Measurements from ENCODE around the gene CFTR. TPM values are rescaled to one million over a fixed set of nuclear protein-coding genes. Genes with fewer than 3 reads are reported as not detected.
A peak's percentile ranks its signal among the peaks of the same experiment; 100 is the strongest.

Gene CFTR
- total RNA-seq, 1 donor from 2014 or later = 0.06 TPM

- Mint-ChIP-seq H3K27ac (no peak overlapping the region), H3K27me3 (ENCODE audit: insufficient read depth, low read depth) (no peaks in the 10 kb centered on the region), H3K4me1 (peaks cover 4% of the 10 kb centered on the region), H3K36me3 (no peaks in the 10 kb centered on the region), H3K9me3 (no peaks in the 10 kb centered on the region), H3K4me3 (no peak overlapping the region)
- H3K9me3 ChIP-seq (ENCODE audit: low read depth) = no peaks in the 10 kb centered on the region
- no peaks in the 10 kb centered on the region for H3K4me1 ChIP-seq
- TF ChIP-seq EZH2phosphoT487 (IDR thresholded peaks at IDR 0.05) = no peak
- TF ChIP-seq CTCF (IDR thresholded peaks at IDR 0.05) = no peak
- TF ChIP-seq EZH2 (IDR thresholded peaks at IDR 0.05) = no peak
- H3K36me3 ChIP-seq = no peaks in the 10 kb centered on the region
- no peak overlapping the region for H3K4me3 ChIP-seq
- H3K9ac ChIP-seq = no peak overlapping the region
- no peak overlapping the region for H2AFZ ChIP-seq (replicated peaks)
- H3K27ac ChIP-seq = no peak overlapping the region
- no peak overlapping the region for H3K4me2 ChIP-seq
- H3K27me3 ChIP-seq = no peaks in the 10 kb centered on the region
- no peaks in the 10 kb centered on the region for H3K79me2 ChIP-seq (ENCODE audit: low read depth)
- DNase-seq (ENCODE audit: low spot score) = no peak
- H3F3A ChIP-seq (ENCODE audit: low read depth) = no peaks in the 10 kb centered on the region
- H4K20me1 ChIP-seq (ENCODE audit: low read depth) = no peaks in the 10 kb centered on the region
Observed at GRCh38 chr7:117667456-117667855, 187.6 kb downstream of the CFTR start.

- no peak overlapping the region for H3K9ac ChIP-seq
- H4K20me1 ChIP-seq (ENCODE audit: low read depth) = peaks cover 5% of the 10 kb centered on the region
- H3K4me1 ChIP-seq = peaks cover 6% of the 10 kb centered on the region
- no peaks in the 10 kb centered on the region for H3K79me2 ChIP-seq (ENCODE audit: low read depth)
- Mint-ChIP-seq H3K4me1 (peaks cover 17% of the 10 kb centered on the region), H3K27me3 (ENCODE audit: insufficient read depth, low read depth) (peaks cover 2% of the 10 kb centered on the region), H3K27ac (no peak overlapping the region), H3K4me3 (no peak overlapping the region), H3K9me3 (no peaks in the 10 kb centered on the region), H3K36me3 (no peaks in the 10 kb centered on the region)
- H3K27ac ChIP-seq = no peak overlapping the region
- H3K4me3 ChIP-seq = no peak overlapping the region
- no peak overlapping the region for H2AFZ ChIP-seq (replicated peaks)
- peaks cover 12% of the 10 kb centered on the region for H3F3A ChIP-seq (ENCODE audit: low read depth)
- peak; percentile 48 for DNase-seq (ENCODE audit: low spot score)
- H3K4me2 ChIP-seq = no peak overlapping the region
- no peaks in the 10 kb centered on the region for H3K36me3 ChIP-seq
- H3K27me3 ChIP-seq = no peaks in the 10 kb centered on the region
- H3K9me3 ChIP-seq (ENCODE audit: low read depth) = no peaks in the 10 kb centered on the region
- TF ChIP-seq CTCF (IDR thresholded peaks at IDR 0.05) (peak; percentile 57), EZH2 (IDR thresholded peaks at IDR 0.05) (no peak), EZH2phosphoT487 (IDR thresholded peaks at IDR 0.05) (no peak)
Observed at GRCh38 chr7:117669818-117670217, 190.0 kb downstream of the CFTR start.

GRCh38 chr7:117672453-117672852 is 192.6 kb downstream of the CFTR start:
- Mint-ChIP-seq H3K27me3 (ENCODE audit: insufficient read depth, low read depth) (peaks cover 2% of the 10 kb centered on the region), H3K4me1 (peaks cover 31% of the 10 kb centered on the region), H3K4me3 (no peak overlapping the region), H3K27ac (no peak overlapping the region), H3K9me3 (no peaks in the 10 kb centered on the region), H3K36me3 (no peaks in the 10 kb centered on the region)
- H3K27me3 ChIP-seq = no peaks in the 10 kb centered on the region
- H3K9me3 ChIP-seq (ENCODE audit: low read depth) = no peaks in the 10 kb centered on the region
- H3K9ac ChIP-seq = no peak overlapping the region
- no peak overlapping the region for H3K27ac ChIP-seq
- H3K4me1 ChIP-seq = peaks cover 20% of the 10 kb centered on the region
- no peaks in the 10 kb centered on the region for H3K79me2 ChIP-seq (ENCODE audit: low read depth)
- H3K4me3 ChIP-seq = no peak overlapping the region
- peaks cover 5% of the 10 kb centered on the region for H4K20me1 ChIP-seq (ENCODE audit: low read depth)
- peak overlapping the region; percentile 67 for H3K4me2 ChIP-seq
- no peaks in the 10 kb centered on the region for H3K36me3 ChIP-seq
- H2AFZ ChIP-seq (replicated peaks) = no peak overlapping the region
- no peak for DNase-seq (ENCODE audit: low spot score)
- no peak for TF ChIP-seq EZH2 (IDR thresholded peaks at IDR 0.05)
- TF ChIP-seq CTCF (IDR thresholded peaks at IDR 0.05) = no peak
- no peak for TF ChIP-seq EZH2phosphoT487 (IDR thresholded peaks at IDR 0.05)
- peaks cover 12% of the 10 kb centered on the region for H3F3A ChIP-seq (ENCODE audit: low read depth)

Data from neural progenitor cell (in vitro differentiated cells).